ENCODE results near the gene ATP8B4.
"Not testable (repeated sequence)": the region's sequence is repeated elsewhere in the genome, so short reads cannot be mapped to it uniquely, and the experiment has no call there.

The ATP8B4 gene, protein sequence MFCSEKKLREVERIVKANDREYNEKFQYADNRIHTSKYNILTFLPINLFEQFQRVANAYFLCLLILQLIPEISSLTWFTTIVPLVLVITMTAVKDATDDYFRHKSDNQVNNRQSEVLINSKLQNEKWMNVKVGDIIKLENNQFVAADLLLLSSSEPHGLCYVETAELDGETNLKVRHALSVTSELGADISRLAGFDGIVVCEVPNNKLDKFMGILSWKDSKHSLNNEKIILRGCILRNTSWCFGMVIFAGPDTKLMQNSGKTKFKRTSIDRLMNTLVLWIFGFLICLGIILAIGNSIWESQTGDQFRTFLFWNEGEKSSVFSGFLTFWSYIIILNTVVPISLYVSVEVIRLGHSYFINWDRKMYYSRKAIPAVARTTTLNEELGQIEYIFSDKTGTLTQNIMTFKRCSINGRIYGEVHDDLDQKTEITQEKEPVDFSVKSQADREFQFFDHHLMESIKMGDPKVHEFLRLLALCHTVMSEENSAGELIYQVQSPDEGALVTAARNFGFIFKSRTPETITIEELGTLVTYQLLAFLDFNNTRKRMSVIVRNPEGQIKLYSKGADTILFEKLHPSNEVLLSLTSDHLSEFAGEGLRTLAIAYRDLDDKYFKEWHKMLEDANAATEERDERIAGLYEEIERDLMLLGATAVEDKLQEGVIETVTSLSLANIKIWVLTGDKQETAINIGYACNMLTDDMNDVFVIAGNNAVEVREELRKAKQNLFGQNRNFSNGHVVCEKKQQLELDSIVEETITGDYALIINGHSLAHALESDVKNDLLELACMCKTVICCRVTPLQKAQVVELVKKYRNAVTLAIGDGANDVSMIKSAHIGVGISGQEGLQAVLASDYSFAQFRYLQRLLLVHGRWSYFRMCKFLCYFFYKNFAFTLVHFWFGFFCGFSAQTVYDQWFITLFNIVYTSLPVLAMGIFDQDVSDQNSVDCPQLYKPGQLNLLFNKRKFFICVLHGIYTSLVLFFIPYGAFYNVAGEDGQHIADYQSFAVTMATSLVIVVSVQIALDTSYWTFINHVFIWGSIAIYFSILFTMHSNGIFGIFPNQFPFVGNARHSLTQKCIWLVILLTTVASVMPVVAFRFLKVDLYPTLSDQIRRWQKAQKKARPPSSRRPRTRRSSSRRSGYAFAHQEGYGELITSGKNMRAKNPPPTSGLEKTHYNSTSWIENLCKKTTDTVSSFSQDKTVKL

DNA sequence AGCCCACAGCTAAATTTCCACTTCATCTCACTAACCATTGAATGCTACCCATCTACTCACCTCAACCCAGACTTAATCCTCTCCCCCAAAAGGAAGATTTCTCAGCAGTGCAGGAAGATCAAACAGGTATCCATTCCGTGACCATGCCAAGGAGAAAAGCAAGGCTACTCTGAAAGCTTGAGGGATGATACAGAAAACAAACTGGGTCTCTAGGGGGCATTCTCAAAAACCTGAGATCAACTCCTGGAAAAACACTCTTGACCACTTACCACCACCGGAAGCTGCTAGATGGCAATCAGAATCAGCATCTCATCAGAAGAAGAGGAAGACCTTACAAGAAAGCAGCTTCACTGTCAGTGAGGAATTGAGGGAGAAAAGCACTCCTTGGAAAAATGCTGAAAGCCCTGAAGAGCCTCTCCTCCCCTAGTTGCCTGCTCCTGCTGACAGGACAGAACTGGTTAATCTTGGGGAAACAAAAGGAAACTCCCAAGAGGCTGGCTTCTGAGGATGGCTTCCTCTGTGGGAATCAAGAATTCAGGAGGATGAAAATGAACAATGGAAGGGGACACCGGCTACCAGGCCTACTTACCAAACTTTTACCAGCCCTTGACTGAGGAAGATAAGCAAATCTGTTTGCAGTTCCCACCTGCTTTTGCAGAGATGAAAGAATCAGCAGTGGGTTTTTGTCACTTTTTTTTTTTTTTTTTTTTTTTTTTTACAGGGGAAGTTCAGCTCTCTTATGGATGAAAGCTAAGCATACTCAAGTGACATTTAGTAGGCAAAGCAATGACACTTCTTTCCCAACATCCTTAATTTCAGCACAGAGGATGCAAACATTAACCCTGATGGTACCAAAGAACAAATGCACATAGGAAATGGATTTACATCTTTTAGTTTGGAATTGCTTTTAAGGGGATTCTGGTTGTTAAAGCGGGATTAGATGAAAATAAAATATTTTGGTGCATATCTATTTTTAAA, at the start of gene ATP8B4:
TSS of gene ATP8B4 (minus strand) at position 171 of the 978 bp plus-strand sequence. CDS start 12,267 bp downstream, outside the sequence.
- DNase-seq: no peak

DNA sequence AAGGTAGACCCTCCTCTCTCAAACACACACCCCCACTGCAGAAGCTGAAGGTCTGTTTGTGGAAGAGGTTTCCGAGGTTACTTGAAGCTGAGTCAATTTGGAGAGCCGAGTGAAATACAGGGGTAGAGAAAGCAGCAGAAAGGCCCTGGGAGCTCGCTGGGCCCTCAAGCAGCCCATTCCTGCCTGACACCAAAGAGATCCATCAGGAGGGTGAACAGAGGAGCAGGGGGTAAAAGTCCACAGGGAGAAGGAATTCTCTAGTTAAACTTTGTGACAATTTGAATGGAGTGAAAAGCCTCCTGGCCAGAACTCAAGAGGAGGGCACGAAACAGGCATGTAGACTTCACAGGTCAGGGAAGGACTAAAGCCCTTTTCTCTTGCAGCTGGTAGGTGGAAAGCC, 49.3 kb upstream of the ATP8B4 start:
- no peak for DNase-seq

DNA sequence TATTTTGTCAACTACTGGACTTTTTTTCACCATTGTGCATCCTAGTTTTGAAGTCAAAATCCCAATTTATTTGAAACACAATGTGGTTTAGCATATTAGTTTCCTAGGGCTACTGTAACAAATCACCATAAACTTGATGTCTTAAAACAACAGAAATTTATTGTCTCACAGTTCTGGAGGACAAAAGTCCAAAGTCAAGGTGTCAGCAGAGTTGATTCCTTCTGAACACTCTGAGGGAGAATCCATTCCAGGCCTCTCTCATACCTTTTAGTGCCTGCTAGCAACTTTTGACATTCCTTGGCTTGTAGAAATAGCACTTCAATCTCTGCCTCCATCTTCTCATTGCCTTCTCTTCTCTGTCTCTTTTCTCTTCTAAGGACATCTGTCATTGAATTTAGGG, 48.1 kb upstream of the ATP8B4 start:
- DNase-seq: no peak

DNA sequence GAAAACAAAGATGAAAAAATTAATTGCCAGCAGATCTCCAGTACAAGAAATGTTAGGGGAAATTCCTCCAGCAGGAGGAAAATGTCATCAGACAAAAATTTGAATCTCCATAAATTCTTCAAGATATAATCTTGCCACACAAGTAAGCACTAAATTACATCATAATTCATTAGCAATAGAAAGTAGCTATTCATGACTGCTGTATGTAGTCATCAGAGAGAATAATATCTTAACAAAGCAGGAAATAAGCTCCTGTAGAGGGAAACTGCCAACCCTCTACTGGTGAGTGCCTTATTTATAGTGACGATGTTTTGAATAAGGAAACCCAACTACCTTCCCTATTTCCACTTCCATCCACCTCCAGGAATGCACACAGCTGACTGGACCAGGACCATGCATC, 47.2 kb upstream of the ATP8B4 start:
- DNase-seq: no peak

DNA sequence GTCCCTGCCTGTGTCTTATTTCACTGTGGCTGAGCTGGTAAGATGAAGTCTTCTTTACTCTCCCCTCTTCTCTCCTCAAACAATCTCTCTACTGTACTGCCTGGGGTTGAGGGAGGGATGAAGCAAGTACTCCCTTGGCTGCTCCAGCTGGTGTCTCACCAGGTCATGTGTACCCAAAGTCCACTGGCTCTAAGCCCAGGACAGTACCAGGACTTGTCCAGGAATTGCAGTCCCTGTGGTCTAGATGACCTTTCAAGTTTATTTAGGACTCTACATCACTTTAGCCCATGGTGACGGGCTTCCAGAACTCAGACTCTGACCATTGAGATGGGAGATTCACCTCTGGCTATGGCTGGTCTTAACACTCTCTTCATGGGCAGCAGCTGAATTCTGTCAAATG, 45.4 kb upstream of the ATP8B4 start:
- DNase-seq: no peak

DNA sequence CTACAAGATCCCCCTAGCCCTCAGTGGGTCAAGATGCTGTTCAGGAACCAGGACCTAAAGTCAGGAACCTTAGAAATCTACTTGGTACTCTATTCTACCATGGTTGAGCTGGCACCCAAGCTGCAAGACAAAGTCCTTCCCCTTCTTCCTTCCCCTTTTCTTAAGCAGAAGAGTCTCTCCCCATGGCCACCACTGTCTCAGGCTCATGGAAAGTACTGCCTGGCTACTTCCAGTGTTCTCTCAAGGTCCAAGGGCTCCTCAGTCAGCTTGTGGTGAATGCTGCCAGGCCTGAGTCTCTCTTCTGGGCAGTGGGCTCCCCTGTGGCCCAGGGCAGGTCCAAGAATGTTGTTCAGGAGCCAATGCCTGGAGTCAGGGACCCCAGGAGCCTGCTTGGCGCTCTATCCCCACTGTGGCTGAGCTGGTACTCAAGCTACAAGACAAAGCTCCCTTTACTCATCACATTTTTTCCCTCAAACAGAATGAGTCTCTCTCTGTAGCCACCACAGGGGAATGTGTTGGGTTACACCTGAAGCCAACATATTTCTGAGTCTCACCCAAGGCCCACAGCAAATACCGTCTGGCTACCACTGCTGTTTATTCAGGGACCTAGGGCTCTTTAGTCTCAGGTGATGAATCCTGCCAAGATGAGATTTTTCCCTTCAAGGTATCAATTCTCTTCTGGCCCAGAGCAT, 44.8 kb upstream of the ATP8B4 start:
- DNase-seq: no peak

DNA sequence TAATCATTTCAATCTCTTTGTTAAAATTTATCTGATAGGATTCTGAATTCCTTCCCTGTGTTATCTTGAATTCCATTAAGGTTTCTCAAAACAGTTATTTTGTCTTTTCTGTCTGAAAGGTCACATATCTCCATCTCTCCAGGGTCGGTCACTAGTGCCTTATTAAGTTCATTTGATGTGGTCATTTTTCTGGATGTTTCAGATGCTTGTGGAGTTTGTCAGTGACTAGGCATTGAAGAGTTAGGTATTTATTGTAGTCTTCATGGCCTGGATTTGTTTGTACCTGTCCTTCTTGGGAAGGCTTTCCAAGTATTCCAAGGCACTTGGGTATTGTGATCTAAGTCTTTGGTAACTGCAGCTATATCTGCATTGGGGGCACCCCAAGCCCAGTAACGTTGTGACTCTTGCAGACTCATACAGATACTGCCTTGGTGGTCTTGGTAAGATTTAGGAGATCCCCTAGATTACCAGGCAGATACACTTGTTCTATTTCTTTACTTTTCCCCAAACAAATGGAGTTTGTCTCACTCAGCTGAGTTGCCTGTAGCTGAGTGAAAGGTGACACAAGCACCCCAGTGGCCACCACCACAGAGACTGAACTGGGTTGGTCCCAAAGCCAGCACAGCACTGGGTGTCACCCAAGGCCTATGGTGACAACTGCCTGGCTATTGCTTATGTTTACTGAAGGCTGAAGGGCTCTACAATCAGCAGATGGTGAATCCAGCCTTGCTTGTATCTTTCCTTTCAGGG, 44.1 kb upstream of the ATP8B4 start:
- DNase-seq: no peak

DNA sequence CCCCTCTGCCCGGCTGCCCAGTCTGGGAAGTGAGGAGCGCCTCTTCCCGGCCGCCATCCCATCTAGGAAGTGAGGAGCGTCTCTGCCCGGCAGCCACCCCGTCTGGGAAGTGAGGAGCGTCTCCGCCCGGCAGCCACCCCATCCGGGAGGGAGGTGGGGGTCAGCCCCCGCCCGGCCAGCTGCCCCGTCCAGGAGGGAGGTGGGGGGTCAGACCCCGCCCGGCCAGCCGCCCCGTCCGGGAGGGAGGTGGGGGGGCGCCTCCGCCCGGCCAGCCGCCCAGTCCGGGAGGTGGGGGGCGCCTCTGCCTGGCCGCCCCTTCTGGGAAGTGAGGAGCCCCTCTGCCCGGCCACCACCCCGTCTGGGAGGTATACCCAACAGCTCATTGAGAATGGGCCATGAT, 39.2 kb upstream of the ATP8B4 start:
- DNase-seq: not testable (repeated sequence)

DNA sequence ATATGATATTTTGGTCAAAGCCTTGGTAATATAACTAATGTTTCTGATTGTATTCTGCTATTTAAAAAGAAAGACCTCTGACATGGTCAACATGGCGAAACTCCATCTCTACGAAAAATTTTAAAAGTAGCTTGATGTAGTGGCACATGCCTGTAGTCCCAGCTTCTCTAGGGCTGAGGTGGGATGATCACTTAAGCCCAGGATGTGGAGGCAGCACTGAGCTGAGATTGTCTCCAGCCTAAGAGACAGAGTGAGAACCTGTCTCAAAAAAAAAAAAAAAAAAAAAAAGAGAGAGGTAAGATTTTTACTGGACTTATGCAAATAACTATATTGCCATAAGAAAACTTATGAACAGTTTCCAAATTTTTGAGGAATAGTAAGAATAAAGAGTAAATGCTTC, 32.4 kb upstream of the ATP8B4 start:
- DNase-seq: no peak

DNA sequence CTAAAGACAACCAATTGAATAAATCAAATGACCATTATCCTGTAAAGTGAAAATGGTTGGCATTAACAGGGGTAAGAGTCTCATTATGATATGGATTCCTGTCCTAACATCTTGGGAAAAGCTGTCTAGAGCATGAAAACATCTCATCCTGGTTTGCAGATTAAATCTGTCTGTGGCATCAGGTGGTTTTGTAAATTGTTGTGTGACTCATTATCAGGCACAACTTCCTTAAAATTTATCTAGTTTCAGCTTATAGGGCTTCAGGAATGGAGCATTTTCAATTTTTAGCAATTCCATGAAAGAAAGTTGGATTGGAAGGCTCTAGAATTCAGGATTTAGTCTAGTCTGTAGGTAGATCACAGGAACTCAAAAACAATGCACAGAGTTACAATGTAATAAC, 31.8 kb upstream of the ATP8B4 start:
- DNase-seq: no peak

DNA sequence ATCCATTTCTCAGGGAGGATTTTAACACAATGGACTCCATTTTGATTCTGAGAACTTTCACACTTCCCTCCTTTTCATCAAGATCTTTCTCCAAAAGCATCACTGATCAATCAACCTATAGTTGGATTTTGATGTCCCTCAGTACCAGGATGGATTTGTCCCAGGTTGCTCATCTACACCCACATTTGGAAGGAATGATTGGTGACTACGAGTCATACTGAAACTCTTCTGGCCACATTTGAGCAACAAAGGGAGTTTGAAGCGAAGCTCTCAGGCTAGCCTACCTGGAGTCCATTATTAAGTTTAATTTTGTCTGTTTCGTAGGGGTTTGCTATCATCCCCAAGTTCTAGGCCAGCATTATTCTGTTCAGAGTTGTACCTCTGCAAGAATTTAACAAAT, 31.3 kb upstream of the ATP8B4 start:
- no peak for DNase-seq

DNA sequence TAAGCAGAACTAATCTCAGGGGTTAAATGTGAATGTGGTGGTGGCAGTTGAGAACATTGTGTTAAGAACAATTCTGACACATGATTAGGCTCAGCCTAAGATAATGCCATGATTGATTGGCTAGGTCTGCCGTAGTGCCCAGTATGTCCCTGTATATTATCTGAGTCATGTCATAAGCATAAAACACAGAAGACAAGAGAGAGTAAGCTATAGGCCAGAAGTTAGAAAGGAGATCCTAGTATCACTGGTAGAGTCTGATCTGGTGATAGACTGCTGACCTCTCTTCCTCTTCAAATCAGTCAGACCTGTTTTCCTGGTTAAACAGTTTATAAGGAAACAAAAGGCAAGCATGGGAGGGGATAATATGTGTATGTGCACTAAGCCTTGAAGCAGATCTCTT, 30.1 kb upstream of the ATP8B4 start:
- no peak for DNase-seq

DNA sequence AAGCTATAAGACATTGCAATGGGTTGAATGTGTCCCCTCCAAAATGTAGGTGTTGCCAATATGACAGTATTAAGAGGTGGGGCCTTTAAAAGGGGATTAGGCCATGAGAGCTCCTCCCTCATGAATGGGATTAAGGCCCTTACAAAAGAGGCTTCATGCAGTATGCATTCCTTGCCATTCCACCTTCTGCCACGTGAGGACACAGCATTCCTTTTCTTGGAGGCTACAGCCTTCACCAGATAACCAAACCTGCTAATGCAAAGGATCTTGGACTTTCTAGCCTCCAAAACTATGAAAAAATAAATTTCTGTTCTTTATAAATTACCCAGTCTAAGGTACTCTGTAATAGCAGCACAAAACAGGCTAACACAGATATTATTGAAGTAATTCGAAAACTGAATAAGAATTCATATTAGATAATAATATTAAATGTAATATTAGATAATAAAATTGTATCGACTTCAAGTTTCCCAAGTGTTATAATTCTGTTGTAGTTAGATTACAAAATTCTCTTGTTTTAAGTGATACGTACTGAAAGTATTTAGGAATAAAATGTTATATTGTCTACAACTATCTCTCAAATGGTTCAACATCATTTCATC, 29.4 kb upstream of the ATP8B4 start:
- no peak for DNase-seq

DNA sequence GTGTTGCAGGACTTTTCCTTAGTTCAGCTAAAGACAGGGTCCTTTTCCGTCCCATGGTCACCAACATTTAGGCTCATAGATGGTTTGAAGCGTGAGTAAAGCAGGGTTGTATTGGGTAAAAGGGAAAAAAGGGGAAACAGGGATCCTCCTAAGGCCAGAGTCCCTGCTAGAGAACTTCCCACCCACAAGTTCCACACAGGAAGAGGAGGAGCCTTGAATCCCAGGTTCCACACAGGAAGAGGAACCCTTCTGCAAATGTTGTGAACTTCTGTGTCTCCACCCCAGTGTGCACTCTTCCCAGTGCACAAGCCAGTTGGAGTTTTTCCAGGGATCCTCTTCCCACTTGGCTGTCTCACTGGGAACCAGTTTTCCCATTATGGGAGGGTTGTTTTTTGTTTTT, 27.6 kb upstream of the ATP8B4 start:
- no peak for DNase-seq

DNA sequence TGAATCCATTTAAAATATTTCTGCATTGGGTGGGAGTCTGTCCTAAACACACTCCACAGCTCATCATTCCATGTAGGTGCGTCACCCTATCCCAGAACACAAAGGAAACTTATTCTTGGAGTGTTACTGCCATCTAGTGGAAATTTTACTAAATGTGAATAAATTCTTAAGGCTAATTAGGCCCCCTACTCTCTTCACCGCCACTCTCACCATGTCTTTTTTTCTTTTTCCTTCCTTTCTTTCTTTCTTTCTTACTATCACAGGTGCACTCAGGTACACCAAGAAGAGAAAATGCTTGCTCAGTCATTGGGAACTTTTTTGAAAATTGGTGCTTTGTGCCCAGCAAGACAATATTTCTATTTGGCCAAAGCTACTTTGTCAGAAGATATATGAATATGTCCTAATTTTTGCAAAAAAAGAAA, 26.4 kb upstream of the ATP8B4 start:
- peak in 1 of 2 donors; percentile 74 for DNase-seq

DNA sequence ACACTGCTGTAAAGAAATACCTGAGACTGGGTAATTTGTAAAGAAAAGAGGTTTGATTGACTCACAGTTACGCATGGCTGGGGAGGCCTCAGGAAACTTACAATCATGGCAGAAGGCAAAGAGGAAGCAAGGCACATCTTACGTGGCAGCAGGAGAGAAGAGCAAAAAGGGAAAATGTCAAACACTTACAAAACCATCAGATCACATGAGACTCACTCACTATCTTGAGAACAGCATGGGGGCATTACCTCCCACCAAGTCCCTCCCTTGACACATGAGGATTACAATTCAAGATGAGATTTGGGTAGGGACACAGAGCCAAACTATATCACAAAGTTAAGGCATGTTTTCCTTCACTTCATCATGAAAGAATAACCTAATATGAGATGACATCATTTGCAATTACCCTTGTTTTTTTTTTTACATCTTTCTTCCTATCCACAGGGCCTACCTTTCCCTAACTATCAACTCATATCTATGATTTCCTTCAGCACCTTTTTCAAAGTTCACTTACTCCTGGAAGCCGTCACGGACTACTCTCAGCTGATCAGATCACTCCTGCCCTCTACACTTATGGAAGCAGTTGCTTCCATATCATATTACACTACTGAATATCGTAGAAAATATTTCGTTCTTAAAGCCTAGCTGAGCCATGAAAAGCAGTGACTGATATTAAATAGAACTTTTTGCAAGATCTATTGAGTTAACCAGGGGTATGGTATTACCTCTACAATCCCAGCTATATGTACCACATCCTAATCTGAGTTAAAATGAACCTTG, 25.5 kb upstream of the ATP8B4 start:
- no peak for DNase-seq

DNA sequence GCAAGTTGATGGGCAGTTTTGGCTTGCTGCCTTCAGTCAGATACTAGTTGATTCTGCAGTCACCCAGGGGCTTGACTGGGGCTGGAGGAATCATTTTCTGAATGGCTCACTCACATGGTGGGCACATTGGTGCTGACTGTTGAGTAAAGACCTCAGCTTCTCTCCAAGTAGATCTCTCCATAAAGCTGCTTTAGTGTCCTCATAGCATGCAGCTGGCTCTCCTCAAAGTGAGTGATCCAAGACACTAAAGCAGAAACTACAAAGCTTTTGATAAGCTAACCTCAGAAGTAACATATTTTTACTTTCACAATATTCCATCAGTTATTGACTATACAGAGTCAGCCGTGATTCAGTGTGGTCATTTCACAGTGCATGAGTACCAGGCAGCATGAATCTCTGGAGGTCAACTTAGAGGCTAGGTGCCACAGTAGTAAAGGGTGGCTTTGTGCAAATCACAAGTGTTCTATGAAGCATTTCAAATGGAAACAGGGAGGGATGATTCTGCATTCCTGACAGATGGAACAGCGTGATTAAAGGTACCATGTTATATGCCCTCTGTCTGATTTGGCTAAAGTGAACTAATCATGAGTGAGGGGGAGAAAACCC, 24.3 kb upstream of the ATP8B4 start:
- DNase-seq: no peak

DNA sequence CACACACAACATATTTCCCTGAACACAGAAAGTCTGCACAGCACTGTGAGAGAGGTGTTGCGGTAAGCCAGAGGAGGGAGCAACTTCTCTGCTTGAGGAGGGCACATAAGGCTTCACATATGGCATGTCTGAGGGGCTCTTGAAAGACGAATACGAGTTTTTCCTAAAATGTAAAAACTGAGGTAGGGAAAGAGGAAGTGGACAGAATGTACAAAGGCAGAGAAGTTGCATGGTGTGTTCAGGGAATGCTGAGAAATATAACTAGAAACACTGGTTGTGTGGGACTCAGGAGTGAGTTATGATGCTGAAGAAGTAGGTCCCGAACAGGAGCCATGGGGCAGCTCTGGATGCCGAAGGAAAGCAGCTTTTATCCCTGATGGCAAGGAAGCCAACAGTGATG, 22.8 kb upstream of the ATP8B4 start:
- no peak for DNase-seq

DNA sequence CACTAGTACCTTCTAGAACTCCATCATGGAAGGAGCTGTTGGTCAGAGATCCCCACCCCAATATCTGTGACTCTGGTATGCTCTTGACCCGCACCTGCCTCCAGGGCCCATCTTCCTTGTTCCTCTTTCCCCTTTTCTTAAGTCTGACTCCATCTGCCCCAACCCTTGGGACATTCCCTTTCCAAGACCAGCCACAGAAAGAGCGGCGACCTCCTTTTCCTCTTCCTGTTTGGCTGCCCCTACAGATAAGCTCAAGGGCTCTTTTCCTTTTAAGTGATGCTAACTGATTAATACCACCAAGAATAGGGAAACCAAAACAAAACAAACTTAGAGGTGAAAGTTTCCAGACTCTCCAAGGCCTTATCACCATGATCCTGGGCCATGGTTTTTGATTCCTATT, 21.9 kb upstream of the ATP8B4 start:
- DNase-seq: no peak

Data from hippocampal formation (tissue), 2 donors.